ENCODE data around the gene SH3RF2.

The SH3RF2 gene

DNA sequence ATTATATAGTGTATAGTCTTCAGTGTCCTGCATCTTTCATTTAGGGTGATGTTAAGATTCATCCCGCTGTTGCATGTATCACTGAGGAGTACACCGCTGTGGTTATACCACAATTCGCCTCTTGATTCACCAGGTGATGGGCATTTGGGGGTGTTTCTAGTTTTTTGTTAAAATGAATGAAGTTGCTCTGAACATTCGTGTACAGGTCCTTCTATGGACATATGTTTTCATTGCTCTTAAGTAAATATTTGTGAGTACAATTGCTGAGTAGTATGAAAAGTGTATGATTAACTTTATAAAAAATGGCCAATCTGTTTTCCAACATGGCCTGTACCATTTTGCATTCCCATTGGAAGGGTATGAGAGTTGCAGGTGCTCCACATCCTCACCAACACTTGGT is 107.3 kb downstream of the SH3RF2 start:
- Histone ChIP-seq H3K27ac (ENCODE audit: low read depth, low read length) (no peak overlapping the region), H3K27me3 (ENCODE audit: insufficient read depth, low read length, poor library complexity) (no peaks in the 10 kb centered on the region), H3K4me3 (ENCODE audit: low read length) (no peak overlapping the region), H3K36me3 (ENCODE audit: control insufficient read depth, insufficient read depth, low read length) (no peaks in the 10 kb centered on the region), H2BK5ac (ENCODE audit: low read length) (no peak overlapping the region), H2AK5ac (ENCODE audit: low read length) (no peak overlapping the region), H3K56ac (ENCODE audit: low read length) (no peak overlapping the region), H3K18ac (ENCODE audit: low read length) (no peak overlapping the region), H3K23ac (ENCODE audit: low read length) (no peak overlapping the region), H3K4me1 (ENCODE audit: control insufficient read depth, low read depth, low read length) (no peaks in the 10 kb centered on the region), H3K9ac (ENCODE audit: low read length) (no peak overlapping the region), H3K4ac (ENCODE audit: low read depth, low read length) (no peak overlapping the region), H2BK120ac (ENCODE audit: low read depth, low read length) (no peak overlapping the region), H3K4me2 (ENCODE audit: low read length) (no peak overlapping the region), H2BK15ac (replicated peaks; ENCODE audit: low read depth) (no peak overlapping the region), H4K5ac (ENCODE audit: low read length) (no peak overlapping the region), H4K8ac (ENCODE audit: low read depth, low read length) (no peak overlapping the region), H3K79me2 (ENCODE audit: control insufficient read depth, insufficient read depth, low read length) (no peaks in the 10 kb centered on the region), H3K79me1 (ENCODE audit: low read length) (no peaks in the 10 kb centered on the region)
- no peak for DNase-seq
- no CpG with 5 or more reads among the region's 4 CpGs for WGBS (ENCODE audit: extremely low coverage, insufficient coverage, low lambda C conversion rate)

GRCh38 chr5:146047396-146047795 is 111.0 kb downstream of the SH3RF2 start:
- H4K8ac ChIP-seq (ENCODE audit: low read depth, low read length) = no peak overlapping the region
- H3K4ac ChIP-seq (ENCODE audit: low read depth, low read length) = no peak overlapping the region
- no peak overlapping the region for H3K9ac ChIP-seq (ENCODE audit: low read length)
- H3K18ac ChIP-seq (ENCODE audit: low read length) = no peak overlapping the region
- no peaks in the 10 kb centered on the region for H3K36me3 ChIP-seq (ENCODE audit: control insufficient read depth, insufficient read depth, low read length)
- no peaks in the 10 kb centered on the region for H3K79me1 ChIP-seq (ENCODE audit: low read length)
- H2BK15ac ChIP-seq (replicated peaks; ENCODE audit: low read depth) = no peak overlapping the region
- no peak for DNase-seq
- WGBS (ENCODE audit: extremely low coverage, insufficient coverage, low lambda C conversion rate) = no CpG with 5 or more reads among the region's 4 CpGs
- H2BK120ac ChIP-seq (ENCODE audit: low read depth, low read length) = no peak overlapping the region
- H3K27me3 ChIP-seq (ENCODE audit: insufficient read depth, low read length, poor library complexity) = no peaks in the 10 kb centered on the region
- H2AK5ac ChIP-seq (ENCODE audit: low read length) = no peak overlapping the region
- H3K56ac ChIP-seq (ENCODE audit: low read length) = no peak overlapping the region
- H3K27ac ChIP-seq (ENCODE audit: low read depth, low read length) = no peak overlapping the region
- no peaks in the 10 kb centered on the region for H3K79me2 ChIP-seq (ENCODE audit: control insufficient read depth, insufficient read depth, low read length)
- H3K4me2 ChIP-seq (ENCODE audit: low read length) = no peak overlapping the region
- H3K4me3 ChIP-seq (ENCODE audit: low read length) = no peak overlapping the region
- H2BK5ac ChIP-seq (ENCODE audit: low read length) = no peak overlapping the region
- H3K4me1 ChIP-seq (ENCODE audit: control insufficient read depth, low read depth, low read length) = no peaks in the 10 kb centered on the region
- H3K23ac ChIP-seq (ENCODE audit: low read length) = no peak overlapping the region
- H4K5ac ChIP-seq (ENCODE audit: low read length) = no peak overlapping the region

DNA sequence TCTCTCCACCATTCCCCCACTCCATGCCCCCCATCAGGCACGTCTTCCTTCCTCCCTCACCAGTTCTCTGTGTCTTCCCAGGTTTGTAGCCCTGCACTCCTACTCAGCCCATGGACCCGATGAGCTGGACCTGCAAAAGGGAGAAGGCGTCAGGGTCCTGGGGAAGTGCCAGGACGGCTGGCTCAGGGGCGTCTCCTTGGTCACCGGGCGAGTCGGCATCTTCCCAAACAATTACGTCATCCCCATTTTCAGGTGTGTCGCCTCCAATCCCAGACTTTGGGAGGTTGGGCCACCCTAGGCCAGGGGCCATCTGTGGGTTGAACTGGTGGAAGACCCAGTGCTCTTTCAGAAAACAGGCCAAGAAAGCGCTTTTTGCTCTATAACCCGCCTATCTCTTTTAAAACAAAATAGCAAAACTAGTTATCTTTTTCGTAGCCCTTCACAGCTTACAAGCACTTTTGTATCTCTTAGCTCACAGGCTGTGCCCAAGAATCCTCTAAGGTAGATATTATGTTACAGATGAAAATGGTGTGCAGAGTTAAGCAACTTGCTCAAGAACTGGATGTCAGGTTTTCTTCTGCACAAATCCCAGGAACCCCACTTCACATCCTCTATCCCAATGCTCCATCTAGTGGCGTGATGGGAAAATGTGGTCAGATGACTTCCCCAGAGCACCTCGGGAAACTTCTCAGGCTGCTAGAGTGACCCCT is 112.8 kb downstream of the SH3RF2 start:
- no peak overlapping the region for H3K9ac ChIP-seq (ENCODE audit: low read length)
- H3K27ac ChIP-seq (ENCODE audit: low read depth, low read length) = no peak overlapping the region
- DNase-seq = peak; percentile 78
- H3K56ac ChIP-seq (ENCODE audit: low read length) = no peak overlapping the region
- H3K4ac ChIP-seq (ENCODE audit: low read depth, low read length) = no peak overlapping the region
- H3K4me3 ChIP-seq (ENCODE audit: low read length) = no peak overlapping the region
- H2BK5ac ChIP-seq (ENCODE audit: low read length) = no peak overlapping the region
- H3K18ac ChIP-seq (ENCODE audit: low read length) = no peak overlapping the region
- H2AK5ac ChIP-seq (ENCODE audit: low read length) = no peak overlapping the region
- H3K23ac ChIP-seq (ENCODE audit: low read length) = no peak overlapping the region
- no peaks in the 10 kb centered on the region for H3K79me2 ChIP-seq (ENCODE audit: control insufficient read depth, insufficient read depth, low read length)
- H2BK15ac ChIP-seq (replicated peaks; ENCODE audit: low read depth) = no peak overlapping the region
- H4K5ac ChIP-seq (ENCODE audit: low read length) = no peak overlapping the region
- no peaks in the 10 kb centered on the region for H3K27me3 ChIP-seq (ENCODE audit: insufficient read depth, low read length, poor library complexity)
- H3K36me3 ChIP-seq (ENCODE audit: control insufficient read depth, insufficient read depth, low read length) = no peaks in the 10 kb centered on the region
- no peak overlapping the region for H2BK120ac ChIP-seq (ENCODE audit: low read depth, low read length)
- WGBS (ENCODE audit: extremely low coverage, insufficient coverage, low lambda C conversion rate) = no CpG with 5 or more reads among the region's 15 CpGs
- no peaks in the 10 kb centered on the region for H3K4me1 ChIP-seq (ENCODE audit: control insufficient read depth, low read depth, low read length)
- H4K8ac ChIP-seq (ENCODE audit: low read depth, low read length) = no peak overlapping the region
- H3K4me2 ChIP-seq (ENCODE audit: low read length) = no peak overlapping the region
- no peaks in the 10 kb centered on the region for H3K79me1 ChIP-seq (ENCODE audit: low read length)

DNA sequence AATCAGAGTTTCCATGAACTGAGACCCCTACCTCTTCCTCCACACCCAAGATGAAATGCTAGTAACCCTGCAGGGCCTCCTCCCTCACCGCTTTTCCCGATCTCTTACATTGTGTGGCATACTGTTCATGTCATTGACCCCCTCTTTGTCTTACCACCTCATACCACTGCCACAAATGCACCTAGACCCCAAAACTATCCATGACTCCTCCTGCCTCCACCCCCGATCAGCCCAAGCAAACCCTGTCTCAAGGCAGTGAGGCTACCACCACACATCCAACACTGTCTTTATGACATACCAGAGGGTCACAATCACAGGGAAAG is 113.3 kb downstream of the SH3RF2 start:
- Histone ChIP-seq H3K4ac (ENCODE audit: low read depth, low read length) (no peak overlapping the region), H2AK5ac (ENCODE audit: low read length) (no peak overlapping the region), H3K56ac (ENCODE audit: low read length) (no peak overlapping the region), H2BK5ac (ENCODE audit: low read length) (no peak overlapping the region), H2BK120ac (ENCODE audit: low read depth, low read length) (no peak overlapping the region), H3K79me1 (ENCODE audit: low read length) (no peaks in the 10 kb centered on the region), H3K27me3 (ENCODE audit: insufficient read depth, low read length, poor library complexity) (no peaks in the 10 kb centered on the region), H3K23ac (ENCODE audit: low read length) (no peak overlapping the region), H2BK15ac (replicated peaks; ENCODE audit: low read depth) (no peak overlapping the region), H3K9ac (ENCODE audit: low read length) (no peak overlapping the region), H3K79me2 (ENCODE audit: control insufficient read depth, insufficient read depth, low read length) (no peaks in the 10 kb centered on the region), H3K36me3 (ENCODE audit: control insufficient read depth, insufficient read depth, low read length) (no peaks in the 10 kb centered on the region), H3K18ac (ENCODE audit: low read length) (no peak overlapping the region), H3K4me3 (ENCODE audit: low read length) (no peak overlapping the region), H3K27ac (ENCODE audit: low read depth, low read length) (no peak overlapping the region), H3K4me2 (ENCODE audit: low read length) (no peak overlapping the region), H4K8ac (ENCODE audit: low read depth, low read length) (no peak overlapping the region), H3K4me1 (ENCODE audit: control insufficient read depth, low read depth, low read length) (no peaks in the 10 kb centered on the region), H4K5ac (ENCODE audit: low read length) (no peak overlapping the region)
- WGBS (ENCODE audit: extremely low coverage, insufficient coverage, low lambda C conversion rate) = no CpG with 5 or more reads among the region's 3 CpGs
- no peak for DNase-seq

DNA sequence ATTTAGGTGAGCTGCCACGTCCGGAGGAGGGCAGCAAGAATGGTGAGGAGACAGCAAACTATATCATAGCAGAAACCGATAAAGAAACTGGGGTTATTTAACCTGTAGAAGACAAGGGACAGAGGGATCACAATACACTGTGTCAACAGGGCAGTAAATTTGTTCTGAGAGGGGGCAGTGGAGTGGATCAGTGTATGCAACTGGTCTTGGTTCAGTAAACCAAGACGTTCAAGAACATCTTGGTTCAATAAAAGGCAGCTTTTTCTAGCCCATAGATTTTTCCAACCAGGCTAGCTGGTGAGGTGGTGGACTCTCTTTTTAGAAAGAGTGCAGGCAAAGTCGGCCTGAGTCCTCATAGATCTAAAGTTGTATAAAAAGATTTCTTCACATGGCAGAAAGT is 113.7 kb downstream of the SH3RF2 start:
- Histone ChIP-seq H3K36me3 (ENCODE audit: control insufficient read depth, insufficient read depth, low read length) (no peaks in the 10 kb centered on the region), H3K56ac (ENCODE audit: low read length) (no peak overlapping the region), H3K23ac (ENCODE audit: low read length) (no peak overlapping the region), H3K79me2 (ENCODE audit: control insufficient read depth, insufficient read depth, low read length) (no peaks in the 10 kb centered on the region), H3K4me2 (ENCODE audit: low read length) (no peak overlapping the region), H3K4ac (ENCODE audit: low read depth, low read length) (no peak overlapping the region), H3K4me1 (ENCODE audit: control insufficient read depth, low read depth, low read length) (no peaks in the 10 kb centered on the region), H2BK5ac (ENCODE audit: low read length) (no peak overlapping the region), H2BK120ac (ENCODE audit: low read depth, low read length) (no peak overlapping the region), H3K9ac (ENCODE audit: low read length) (no peak overlapping the region), H3K18ac (ENCODE audit: low read length) (no peak overlapping the region), H2BK15ac (replicated peaks; ENCODE audit: low read depth) (no peak overlapping the region), H3K27ac (ENCODE audit: low read depth, low read length) (no peak overlapping the region), H3K79me1 (ENCODE audit: low read length) (no peaks in the 10 kb centered on the region), H4K8ac (ENCODE audit: low read depth, low read length) (no peak overlapping the region), H3K27me3 (ENCODE audit: insufficient read depth, low read length, poor library complexity) (no peaks in the 10 kb centered on the region), H3K4me3 (ENCODE audit: low read length) (no peak overlapping the region), H4K5ac (ENCODE audit: low read length) (no peak overlapping the region), H2AK5ac (ENCODE audit: low read length) (no peak overlapping the region)
- no CpG with 5 or more reads among the region's 5 CpGs for WGBS (ENCODE audit: extremely low coverage, insufficient coverage, low lambda C conversion rate)
- DNase-seq = no peak

- H3K79me2 ChIP-seq (ENCODE audit: control insufficient read depth, insufficient read depth, low read length) = no peaks in the 10 kb centered on the region
- no peak overlapping the region for H3K27ac ChIP-seq (ENCODE audit: low read depth, low read length)
- H3K27me3 ChIP-seq (ENCODE audit: insufficient read depth, low read length, poor library complexity) = no peaks in the 10 kb centered on the region
- no peak overlapping the region for H2AK5ac ChIP-seq (ENCODE audit: low read length)
- no peak overlapping the region for H2BK5ac ChIP-seq (ENCODE audit: low read length)
- H3K4ac ChIP-seq (ENCODE audit: low read depth, low read length) = no peak overlapping the region
- H3K4me3 ChIP-seq (ENCODE audit: low read length) = no peak overlapping the region
- H2BK15ac ChIP-seq (replicated peaks; ENCODE audit: low read depth) = no peak overlapping the region
- no peaks in the 10 kb centered on the region for H3K4me1 ChIP-seq (ENCODE audit: control insufficient read depth, low read depth, low read length)
- no CpG with 5 or more reads among the region's 3 CpGs for WGBS (ENCODE audit: extremely low coverage, insufficient coverage, low lambda C conversion rate)
- no peaks in the 10 kb centered on the region for H3K36me3 ChIP-seq (ENCODE audit: control insufficient read depth, insufficient read depth, low read length)
- peak; percentile 29 for DNase-seq
- no peaks in the 10 kb centered on the region for H3K79me1 ChIP-seq (ENCODE audit: low read length)
- no peak overlapping the region for H3K56ac ChIP-seq (ENCODE audit: low read length)
- no peak overlapping the region for H4K8ac ChIP-seq (ENCODE audit: low read depth, low read length)
- no peak overlapping the region for H2BK120ac ChIP-seq (ENCODE audit: low read depth, low read length)
- no peak overlapping the region for H3K4me2 ChIP-seq (ENCODE audit: low read length)
- H4K5ac ChIP-seq (ENCODE audit: low read length) = no peak overlapping the region
- no peak overlapping the region for H3K23ac ChIP-seq (ENCODE audit: low read length)
- no peak overlapping the region for H3K18ac ChIP-seq (ENCODE audit: low read length)
- no peak overlapping the region for H3K9ac ChIP-seq (ENCODE audit: low read length)
These were observed 115.3 kb downstream of the SH3RF2 start for GRCh38 chr5:146051678-146052077.
